Measurements from ENCODE around the gene INTS3.

The INTS3 gene

DNA sequence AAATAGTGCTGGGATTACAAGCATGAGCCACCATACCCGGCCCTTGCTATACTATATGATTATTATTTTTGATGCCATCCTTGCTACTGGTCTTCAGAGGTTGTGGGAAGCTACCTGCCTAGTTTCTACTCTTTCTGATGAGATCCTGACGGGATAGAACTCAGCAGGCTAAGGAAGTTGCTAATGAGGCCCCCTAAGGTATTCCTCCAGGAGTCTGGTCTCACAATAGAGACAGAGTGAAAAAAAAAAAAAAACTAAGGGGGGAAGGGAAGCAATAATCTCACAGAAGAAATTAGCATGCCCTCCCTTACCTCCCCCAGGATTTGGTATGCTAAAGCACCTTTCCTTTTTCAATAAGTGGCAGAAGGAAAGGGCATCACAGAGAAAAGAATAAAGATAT is 17.6 kb downstream of the INTS3 start:
- H3K4me2 ChIP-seq = no peak overlapping the region
- H2AFZ ChIP-seq (ENCODE audit: low read depth) = no peak overlapping the region
- H3K4me1 ChIP-seq (ENCODE audit: low read depth, poor library complexity, severe bottlenecking) = peaks cover 28% of the 10 kb centered on the region
- no peaks in the 10 kb centered on the region; the same call in 1 of the 2 replicates for H3K36me3 ChIP-seq (ENCODE audit: insufficient read depth)
- no peak overlapping the region for H3K4me3 ChIP-seq (IDR thresholded peaks at IDR 0.05; ENCODE audit: insufficient read depth, low read depth, low read length)
- TF ChIP-seq, protein P1, sequence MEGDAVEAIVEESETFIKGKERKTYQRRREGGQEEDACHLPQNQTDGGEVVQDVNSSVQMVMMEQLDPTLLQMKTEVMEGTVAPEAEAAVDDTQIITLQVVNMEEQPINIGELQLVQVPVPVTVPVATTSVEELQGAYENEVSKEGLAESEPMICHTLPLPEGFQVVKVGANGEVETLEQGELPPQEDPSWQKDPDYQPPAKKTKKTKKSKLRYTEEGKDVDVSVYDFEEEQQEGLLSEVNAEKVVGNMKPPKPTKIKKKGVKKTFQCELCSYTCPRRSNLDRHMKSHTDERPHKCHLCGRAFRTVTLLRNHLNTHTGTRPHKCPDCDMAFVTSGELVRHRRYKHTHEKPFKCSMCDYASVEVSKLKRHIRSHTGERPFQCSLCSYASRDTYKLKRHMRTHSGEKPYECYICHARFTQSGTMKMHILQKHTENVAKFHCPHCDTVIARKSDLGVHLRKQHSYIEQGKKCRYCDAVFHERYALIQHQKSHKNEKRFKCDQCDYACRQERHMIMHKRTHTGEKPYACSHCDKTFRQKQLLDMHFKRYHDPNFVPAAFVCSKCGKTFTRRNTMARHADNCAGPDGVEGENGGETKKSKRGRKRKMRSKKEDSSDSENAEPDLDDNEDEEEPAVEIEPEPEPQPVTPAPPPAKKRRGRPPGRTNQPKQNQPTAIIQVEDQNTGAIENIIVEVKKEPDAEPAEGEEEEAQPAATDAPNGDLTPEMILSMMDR (conservative IDR thresholded peaks at IDR 0.05; ENCODE audit: low read depth, low read length) = no peak
- no peaks in the 10 kb centered on the region for H3K27me3 ChIP-seq (ENCODE audit: insufficient read depth, low read depth)
- no peaks in the 10 kb centered on the region for H3K79me2 ChIP-seq (ENCODE audit: insufficient read depth, low read depth)
- H3K9ac ChIP-seq = no peak overlapping the region
- no peaks in the 10 kb centered on the region for H4K20me1 ChIP-seq (ENCODE audit: insufficient read depth)
- no peak overlapping the region for H3K27ac ChIP-seq

DNA sequence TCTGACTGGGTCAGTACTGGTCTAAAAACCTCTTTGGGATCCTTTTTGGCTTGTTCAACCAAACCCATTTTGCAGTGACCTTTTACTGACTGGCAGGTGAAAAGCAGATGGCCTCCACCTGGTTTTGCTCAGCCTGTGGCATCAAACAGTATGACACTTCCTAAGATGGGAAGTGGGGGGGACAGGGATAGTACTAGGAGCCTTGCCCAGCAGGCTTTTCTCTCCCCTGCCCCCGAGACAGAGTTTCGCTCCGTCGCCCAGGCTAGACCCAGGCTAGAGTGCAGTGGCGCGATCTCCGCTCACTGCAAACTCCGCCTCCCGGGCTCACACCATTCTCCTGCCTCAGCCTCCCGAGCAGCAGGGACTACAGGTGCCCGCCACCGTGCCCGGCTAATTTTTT is 18.3 kb downstream of the INTS3 start:
- H3K79me2 ChIP-seq (ENCODE audit: insufficient read depth, low read depth) = no peaks in the 10 kb centered on the region
- H3K4me1 ChIP-seq (ENCODE audit: low read depth, poor library complexity, severe bottlenecking) = peaks cover 28% of the 10 kb centered on the region
- no peak overlapping the region for H3K9ac ChIP-seq
- no peak overlapping the region for H3K4me3 ChIP-seq (IDR thresholded peaks at IDR 0.05; ENCODE audit: insufficient read depth, low read depth, low read length)
- H3K36me3 ChIP-seq (ENCODE audit: insufficient read depth) = no peaks in the 10 kb centered on the region; the same call in 1 of the 2 replicates
- TF ChIP-seq, protein P1 (conservative IDR thresholded peaks at IDR 0.05; ENCODE audit: low read depth, low read length) = no peak
- no peak overlapping the region for H2AFZ ChIP-seq (ENCODE audit: low read depth)
- H4K20me1 ChIP-seq (ENCODE audit: insufficient read depth) = no peaks in the 10 kb centered on the region
- no peak overlapping the region for H3K4me2 ChIP-seq
- no peaks in the 10 kb centered on the region for H3K27me3 ChIP-seq (ENCODE audit: insufficient read depth, low read depth)
- no peak overlapping the region for H3K27ac ChIP-seq

DNA sequence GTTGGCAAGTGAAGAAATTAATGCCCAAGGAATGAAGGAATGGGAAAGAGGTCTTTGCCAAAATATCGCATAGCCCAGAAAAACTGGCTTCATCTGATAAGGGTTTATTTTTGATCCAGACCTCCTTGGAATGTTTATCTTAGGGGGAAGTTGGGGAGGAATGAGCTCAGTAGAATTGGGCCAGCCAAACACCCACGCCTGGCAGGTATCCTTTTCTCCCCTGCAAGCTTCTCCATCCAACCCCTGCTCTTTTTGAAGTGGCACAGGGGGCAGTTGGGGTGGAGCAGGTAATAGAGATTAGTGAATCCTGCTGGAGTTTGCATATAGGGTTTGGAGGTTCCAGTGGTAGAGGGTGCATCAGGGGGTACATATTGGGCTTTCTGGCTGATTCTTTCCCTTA is 21.1 kb downstream of the INTS3 start:
- no peak overlapping the region for H3K27ac ChIP-seq
- no peaks in the 10 kb centered on the region for H3K27me3 ChIP-seq (ENCODE audit: insufficient read depth, low read depth)
- H3K4me2 ChIP-seq = no peak overlapping the region
- no peaks in the 10 kb centered on the region for H4K20me1 ChIP-seq (ENCODE audit: insufficient read depth)
- H3K36me3 ChIP-seq (ENCODE audit: insufficient read depth) = no peaks in the 10 kb centered on the region
- no peak overlapping the region for H2AFZ ChIP-seq (ENCODE audit: low read depth)
- peaks cover 16% of the 10 kb centered on the region for H3K4me1 ChIP-seq (ENCODE audit: low read depth, poor library complexity, severe bottlenecking)
- no peaks in the 10 kb centered on the region for H3K79me2 ChIP-seq (ENCODE audit: insufficient read depth, low read depth)
- no peak overlapping the region for H3K4me3 ChIP-seq (IDR thresholded peaks at IDR 0.05; ENCODE audit: insufficient read depth, low read depth, low read length)
- H3K9ac ChIP-seq = no peak overlapping the region
- TF ChIP-seq, protein P1 (conservative IDR thresholded peaks at IDR 0.05; ENCODE audit: low read depth, low read length) = no peak

DNA sequence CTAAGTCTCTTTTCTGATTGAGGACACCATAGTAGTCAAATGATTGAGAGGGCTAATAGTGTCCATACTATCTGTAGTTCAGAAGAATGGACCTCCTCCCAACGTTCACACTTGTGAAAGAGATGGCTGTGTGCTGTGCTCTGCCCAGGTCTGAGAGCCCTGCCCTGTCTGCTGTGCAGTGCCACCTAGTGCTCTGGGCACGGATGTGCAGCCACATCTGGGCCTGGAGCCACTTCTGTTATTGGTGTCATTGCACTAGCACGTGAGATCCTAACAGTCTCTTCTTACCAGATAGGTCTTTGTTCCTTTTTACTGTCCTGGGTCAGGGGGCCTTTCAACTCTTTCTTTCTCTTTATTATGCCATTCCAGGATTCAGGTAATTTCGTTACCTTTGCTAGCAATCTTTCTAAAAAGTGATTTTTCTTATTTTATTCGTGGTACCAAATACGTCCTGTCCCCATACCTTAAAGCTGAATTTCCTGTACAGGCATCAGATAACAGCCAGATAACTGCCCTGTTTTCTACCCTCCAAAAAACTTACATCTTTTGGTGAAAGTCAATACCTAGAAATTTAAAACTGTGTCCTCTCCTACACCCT is 21.7 kb downstream of the INTS3 start:
- Histone ChIP-seq H3K27ac (no peak overlapping the region), H2AFZ (ENCODE audit: low read depth) (no peak overlapping the region), H3K79me2 (ENCODE audit: insufficient read depth, low read depth) (no peaks in the 10 kb centered on the region), H4K20me1 (ENCODE audit: insufficient read depth) (no peaks in the 10 kb centered on the region), H3K36me3 (ENCODE audit: insufficient read depth) (no peaks in the 10 kb centered on the region; the same call in 1 of the 2 replicates), H3K4me3 (IDR thresholded peaks at IDR 0.05; ENCODE audit: insufficient read depth, low read depth, low read length) (no peak overlapping the region), H3K4me2 (no peak overlapping the region), H3K27me3 (ENCODE audit: insufficient read depth, low read depth) (no peaks in the 10 kb centered on the region), H3K9ac (no peak overlapping the region), H3K4me1 (ENCODE audit: low read depth, poor library complexity, severe bottlenecking) (peaks cover 9% of the 10 kb centered on the region)
- TF ChIP-seq, protein P1 (conservative IDR thresholded peaks at IDR 0.05; ENCODE audit: low read depth, low read length) = peak; percentile 100
